ENCODE data around the gene STAB2. TPM values are rescaled to one million over a fixed set of nuclear protein-coding genes. Genes with fewer than 3 reads are reported as not detected.

Gene STAB2
- total RNA-seq, 2 experiments from 2014 or later = not detected

- H3K27ac ChIP-seq (ENCODE audit: low read depth, low read length, poor library complexity, severe bottlenecking) = no peak overlapping the region
- no peak overlapping the region for H3K4me2 ChIP-seq (ENCODE audit: low read length)
- DNase-seq (ENCODE audit: low spot score) = no peak
- H3K4me1 ChIP-seq (ENCODE audit: insufficient read depth, low read length, poor library complexity, severe bottlenecking) = no peaks in the 10 kb centered on the region
- H3K79me2 ChIP-seq (ENCODE audit: insufficient read depth, low read depth, low read length) = no peaks in the 10 kb centered on the region
- H3K9me2 ChIP-seq (ENCODE audit: insufficient read depth, low read length) = no peaks in the 10 kb centered on the region
- H4K20me1 ChIP-seq (ENCODE audit: insufficient read depth, low read length) = no peaks in the 10 kb centered on the region
- no peak overlapping the region for H2AFZ ChIP-seq (ENCODE audit: low read length)
- H3K36me3 ChIP-seq (ENCODE audit: insufficient read depth, low read length) = no peaks in the 10 kb centered on the region
- BruUV-seq (replicated peaks) = no TSS peak
- no peak for TF ChIP-seq CTCF (conservative IDR thresholded peaks at IDR 0.05; ENCODE audit: low read length)
- no peak for TF ChIP-seq EZH2phosphoT487 (IDR thresholded peaks at IDR 0.05; ENCODE audit: borderline replicate concordance, low read depth, low read length)
- CTCF ChIA-PET (ENCODE audit: unreplicated experiment) = no interaction called here
- intact Hi-C loops (cut with micrococcal nuclease; ENCODE audit: unreplicated experiment) = no loop called here
- POLR2A ChIA-PET = interaction anchor here (0.6 kb wide), 1 partner anchor 13 kb away, joined by 4 read pairs; no protein-coding TSS in a partner anchor
- H3K9me3 ChIP-seq (ENCODE audit: low read length) = no peaks in the 10 kb centered on the region
- no peak overlapping the region for H3K4me3 ChIP-seq (ENCODE audit: low read depth, low read length, poor library complexity, severe bottlenecking)
Observed at GRCh38 chr12:103639983-103640382, 52.9 kb downstream of the STAB2 start.

GRCh38 chr12:103640410-103640809 is 53.3 kb downstream of the STAB2 start:
- Histone ChIP-seq H4K20me1 (ENCODE audit: insufficient read depth, low read length) (no peaks in the 10 kb centered on the region), H3K9me3 (ENCODE audit: low read length) (no peaks in the 10 kb centered on the region), H3K4me1 (ENCODE audit: insufficient read depth, low read length, poor library complexity, severe bottlenecking) (no peaks in the 10 kb centered on the region), H3K27ac (ENCODE audit: low read depth, low read length, poor library complexity, severe bottlenecking) (no peak overlapping the region), H2AFZ (ENCODE audit: low read length) (no peak overlapping the region), H3K36me3 (ENCODE audit: insufficient read depth, low read length) (no peaks in the 10 kb centered on the region), H3K79me2 (ENCODE audit: insufficient read depth, low read depth, low read length) (no peaks in the 10 kb centered on the region), H3K4me2 (ENCODE audit: low read length) (no peak overlapping the region), H3K4me3 (ENCODE audit: low read depth, low read length, poor library complexity, severe bottlenecking) (no peak overlapping the region), H3K9me2 (ENCODE audit: insufficient read depth, low read length) (no peaks in the 10 kb centered on the region)
- BruUV-seq (replicated peaks) = no TSS peak
- no peak for TF ChIP-seq EZH2phosphoT487 (IDR thresholded peaks at IDR 0.05; ENCODE audit: borderline replicate concordance, low read depth, low read length)
- no peak for TF ChIP-seq CTCF (conservative IDR thresholded peaks at IDR 0.05; ENCODE audit: low read length)
- POLR2A ChIA-PET = interaction anchor here (0.6 kb wide), 1 partner anchor 13 kb away, joined by 4 read pairs; no protein-coding TSS in a partner anchor
- intact Hi-C loops (cut with micrococcal nuclease; ENCODE audit: unreplicated experiment) = no loop called here
- no peak for DNase-seq (ENCODE audit: low spot score)
- CTCF ChIA-PET (ENCODE audit: unreplicated experiment) = no interaction called here

- Histone ChIP-seq H3K4me2 (ENCODE audit: low read length) (no peak overlapping the region), H3K79me2 (ENCODE audit: insufficient read depth, low read depth, low read length) (no peaks in the 10 kb centered on the region), H3K36me3 (ENCODE audit: insufficient read depth, low read length) (no peaks in the 10 kb centered on the region), H4K20me1 (ENCODE audit: insufficient read depth, low read length) (no peaks in the 10 kb centered on the region), H3K9me3 (ENCODE audit: low read length) (no peaks in the 10 kb centered on the region), H3K9me2 (ENCODE audit: insufficient read depth, low read length) (no peaks in the 10 kb centered on the region), H3K4me3 (ENCODE audit: low read depth, low read length, poor library complexity, severe bottlenecking) (no peak overlapping the region), H3K4me1 (ENCODE audit: insufficient read depth, low read length, poor library complexity, severe bottlenecking) (no peaks in the 10 kb centered on the region), H2AFZ (ENCODE audit: low read length) (no peak overlapping the region), H3K27ac (ENCODE audit: low read depth, low read length, poor library complexity, severe bottlenecking) (no peak overlapping the region)
- DNase-seq (ENCODE audit: low spot score) = no peak
- intact Hi-C loops (cut with micrococcal nuclease; ENCODE audit: unreplicated experiment) = no loop called here
- BruUV-seq (replicated peaks) = no TSS peak
- CTCF ChIA-PET (ENCODE audit: unreplicated experiment) = no interaction called here
- TF ChIP-seq EZH2phosphoT487 (IDR thresholded peaks at IDR 0.05; ENCODE audit: borderline replicate concordance, low read depth, low read length) (no peak), CTCF (conservative IDR thresholded peaks at IDR 0.05; ENCODE audit: low read length) (no peak)
- POLR2A ChIA-PET = interaction anchor here (0.6 kb wide), 1 partner anchor 12 kb away, joined by 4 read pairs; no protein-coding TSS in a partner anchor
Observed at GRCh38 chr12:103640831-103641230, 53.8 kb downstream of the STAB2 start.
